HTR-8/SVneo (cell line): ENCODE data around the gene SLC22A13.

ENCODE experiments used
- DNase-seq: peaks from one replicate; pipeline ENCODE4 v3.0.0; 2011; ENCODE audit warnings: low spot score, mixed read lengths; ENCODE audit not compliant: insufficient read length
- FAIRE-seq: peaks from 2 replicates; lab custom pipeline; 2011; peaks lifted over from hg19 to GRCh38; lab: Jason Lieb, UNC

SLC22A13 gene

DNA sequence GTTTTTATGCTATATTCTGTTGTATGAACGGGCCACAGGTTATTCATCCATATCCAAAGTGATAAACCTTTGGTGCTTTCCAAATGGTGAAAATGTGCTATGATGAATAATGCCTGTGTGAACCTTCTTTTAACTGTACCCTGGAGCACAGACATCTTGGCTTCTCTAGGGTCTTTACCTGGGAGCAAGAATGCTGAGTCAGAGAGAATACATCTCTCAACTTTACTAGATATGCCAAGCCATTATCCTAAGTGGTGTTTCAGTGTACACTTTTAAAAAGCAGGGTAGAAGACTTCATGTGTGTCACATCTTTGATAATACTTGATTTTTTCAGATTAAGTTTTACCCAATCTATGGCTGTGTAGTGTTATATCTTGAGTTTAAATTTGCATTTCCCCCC, 57.4 kb downstream of the SLC22A13 start:
- FAIRE-seq (no peak), DNase-seq (no peak)

DNA sequence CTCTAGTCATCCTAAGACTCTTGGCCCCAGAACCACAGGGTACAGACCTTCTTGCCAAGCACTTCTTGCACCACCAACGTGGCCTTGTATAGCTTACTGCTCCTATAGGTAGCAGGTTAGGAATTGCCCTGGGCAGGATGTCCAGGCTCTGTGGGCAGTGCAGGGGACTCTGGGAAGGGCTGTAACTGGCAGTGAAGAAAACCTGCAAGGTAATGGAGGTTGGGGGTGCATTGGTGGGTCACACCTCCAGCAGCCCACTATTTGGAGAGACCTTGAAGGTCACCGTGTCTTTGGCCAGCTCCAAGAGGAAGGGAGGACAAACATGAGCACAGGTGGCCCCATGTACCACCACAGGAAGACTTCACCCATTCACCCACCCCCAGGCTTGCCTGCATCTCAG, 59.6 kb downstream of the SLC22A13 start:
- DNase-seq (no peak), FAIRE-seq (no peak)

GRCh38 chr3:38327335-38328009, 61.9 kb downstream of the SLC22A13 start:
- DNase-seq = peak; percentile 25
- FAIRE-seq = no peak
